Glomerular endothelial cell (primary cell): ENCODE results near the gene MAPKBP1. TPM values are rescaled to one million over a fixed set of nuclear protein-coding genes. Genes with fewer than 3 reads are reported as not detected.

Experiments used
- DNase-seq: peaks from one replicate; pipeline ENCODE4 v3.0.0-alpha.2; 2011; ENCODE audit warnings: low read depth, low spot score; ENCODE audit errors: extremely low read depth
- total RNA-seq: library from RNA; depleted of rRNA; stranded (reverse); fragments of >200 nt; gene quantifications from 2 replicates; pipeline ENCODE4 v1.2.3, GENCODE V29; 2015

The MAPKBP1 gene
- total RNA-seq, 1 donor from 2014 or later = 27.4 TPM

DNA sequence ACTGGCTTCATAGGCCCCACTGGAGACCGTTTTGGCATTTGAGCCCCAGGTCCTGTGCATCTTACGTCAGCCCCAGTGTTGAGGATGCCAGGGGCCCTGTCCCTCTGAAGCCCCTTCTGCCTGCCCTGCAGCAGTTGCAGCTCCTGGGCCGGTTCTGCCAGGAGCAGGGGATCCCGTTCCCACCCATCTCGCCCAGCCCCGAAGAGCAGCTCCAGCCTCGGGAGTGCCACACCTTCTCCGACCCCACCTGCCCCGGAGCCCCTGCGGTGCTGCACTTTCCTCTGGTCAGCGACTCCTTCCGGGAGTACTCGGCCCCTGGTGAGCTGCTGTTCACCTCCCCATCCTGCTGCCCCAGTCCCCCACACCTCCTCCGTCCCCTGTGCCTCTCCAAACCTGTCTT lies 72.9 kb downstream of the MAPKBP1 start:
- DNase-seq = no peak

- DNase-seq = no peak
These were observed 73.7 kb downstream of the MAPKBP1 start for GRCh38 chr15:41847981-41848380.

GRCh38 chr15:41848631-41849030 lies 74.3 kb downstream of the MAPKBP1 start:
- DNase-seq = no peak

GRCh38 chr15:41849204-41849603 lies 74.9 kb downstream of the MAPKBP1 start:
- DNase-seq = no peak

DNA sequence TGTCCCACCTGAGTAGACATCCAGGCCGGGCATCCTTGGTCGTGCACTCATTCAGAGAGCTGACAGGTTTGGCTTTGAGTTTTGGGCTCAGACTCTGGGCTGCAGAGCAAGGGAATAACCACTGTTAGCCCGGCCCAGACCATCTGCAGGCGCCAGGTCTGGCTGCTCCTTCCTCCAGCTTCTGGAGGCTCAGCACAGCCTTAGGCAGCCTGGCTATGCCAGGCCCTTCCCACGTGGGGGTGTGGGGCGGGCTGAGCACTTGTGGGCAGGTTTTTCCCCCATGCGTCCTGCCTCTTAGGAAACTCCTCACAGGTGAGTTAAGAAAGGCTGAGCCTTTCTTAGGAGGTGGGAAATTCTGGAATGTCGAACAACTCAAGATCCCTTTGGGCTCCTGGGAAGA lies 75.6 kb downstream of the MAPKBP1 start:
- DNase-seq = no peak

DNA sequence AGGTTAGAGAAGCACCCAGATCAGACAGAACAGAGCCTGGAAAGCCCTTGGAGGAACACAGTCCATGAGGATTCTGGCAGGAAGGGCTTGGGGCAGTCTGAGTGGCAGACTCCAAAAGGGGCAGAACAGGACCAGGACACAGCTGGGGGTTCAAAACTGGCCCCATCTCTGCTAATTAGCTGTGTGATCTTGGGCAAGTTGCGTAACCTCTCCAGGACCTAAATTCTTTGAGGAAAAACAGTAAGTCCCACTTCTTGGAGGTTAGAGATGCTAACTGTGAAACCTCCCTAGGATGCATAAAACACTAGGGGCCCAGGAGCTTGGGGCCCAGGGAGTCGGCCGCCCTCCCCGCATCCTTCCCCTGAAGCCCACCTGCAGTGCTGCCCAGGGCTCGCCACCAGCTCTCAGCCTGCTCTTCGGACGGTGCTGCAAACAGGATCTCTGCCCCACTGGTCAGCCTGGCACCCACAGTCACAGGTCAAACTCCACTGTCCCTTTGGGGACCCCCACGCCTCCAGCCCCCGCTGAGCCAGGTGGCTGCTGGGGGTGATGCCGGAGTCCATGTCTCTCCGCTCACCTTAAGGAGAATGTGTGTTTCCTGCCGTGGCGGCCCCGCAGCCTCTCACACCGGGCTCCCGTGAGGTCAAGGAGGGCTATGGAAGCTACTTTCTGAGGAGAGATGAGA lies 76.3 kb downstream of the MAPKBP1 start:
- DNase-seq = no peak

GRCh38 chr15:41851167-41851523 lies 76.9 kb downstream of the MAPKBP1 start:
- DNase-seq = no peak

- DNase-seq = no peak
These were observed 77.6 kb downstream of the MAPKBP1 start for GRCh38 chr15:41851755-41852370.

- DNase-seq = no peak
These were observed 78.7 kb downstream of the MAPKBP1 start for GRCh38 chr15:41852736-41853590.

- no peak for DNase-seq
These were observed 79.5 kb downstream of the MAPKBP1 start for GRCh38 chr15:41853831-41854230.

GRCh38 chr15:41854443-41854842 lies 80.2 kb downstream of the MAPKBP1 start:
- no peak for DNase-seq

- no peak for DNase-seq
These were observed 81.1 kb downstream of the MAPKBP1 start for GRCh38 chr15:41855261-41855961.

DNA sequence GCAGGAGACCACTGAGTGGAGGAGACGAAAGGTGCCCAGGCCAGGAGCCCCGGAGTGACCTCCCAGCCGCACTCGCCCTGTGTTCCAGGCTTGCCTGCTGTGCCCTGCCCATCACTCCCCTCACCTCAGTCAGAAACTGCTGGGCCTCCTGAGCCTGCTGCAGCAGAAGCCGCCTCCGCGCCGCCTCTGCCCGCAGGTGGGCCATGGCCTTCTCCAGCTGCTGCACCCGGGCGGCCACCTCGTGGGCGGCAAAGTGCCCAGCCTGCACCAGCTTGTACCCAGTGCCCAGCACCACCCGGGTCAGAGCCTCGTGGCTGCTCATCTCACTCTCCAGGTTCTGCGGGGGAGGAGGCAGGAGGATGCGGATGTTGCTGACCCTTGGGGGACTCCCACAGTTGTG lies 82.0 kb downstream of the MAPKBP1 start:
- no peak for DNase-seq

DNA sequence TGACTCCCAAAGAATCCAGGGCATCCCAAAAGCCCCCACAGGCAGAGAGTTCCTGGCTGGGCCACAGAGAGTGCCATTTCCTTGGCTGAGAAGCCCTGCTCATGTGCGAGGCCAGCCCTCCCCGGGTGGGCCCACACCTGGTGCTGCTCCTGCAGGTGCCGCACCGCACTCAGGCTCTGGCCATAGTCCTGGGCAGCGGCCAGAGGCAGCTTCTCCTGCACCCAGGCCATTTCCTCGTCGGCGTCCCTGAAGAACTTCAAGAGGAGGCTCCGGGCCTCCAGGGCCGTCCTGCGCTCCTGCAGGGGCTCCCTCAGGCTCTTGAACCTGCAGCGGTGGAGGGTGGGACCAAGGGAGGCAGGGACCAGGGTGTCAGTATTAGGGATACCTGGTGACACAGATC lies 82.4 kb downstream of the MAPKBP1 start:
- DNase-seq = no peak

DNA sequence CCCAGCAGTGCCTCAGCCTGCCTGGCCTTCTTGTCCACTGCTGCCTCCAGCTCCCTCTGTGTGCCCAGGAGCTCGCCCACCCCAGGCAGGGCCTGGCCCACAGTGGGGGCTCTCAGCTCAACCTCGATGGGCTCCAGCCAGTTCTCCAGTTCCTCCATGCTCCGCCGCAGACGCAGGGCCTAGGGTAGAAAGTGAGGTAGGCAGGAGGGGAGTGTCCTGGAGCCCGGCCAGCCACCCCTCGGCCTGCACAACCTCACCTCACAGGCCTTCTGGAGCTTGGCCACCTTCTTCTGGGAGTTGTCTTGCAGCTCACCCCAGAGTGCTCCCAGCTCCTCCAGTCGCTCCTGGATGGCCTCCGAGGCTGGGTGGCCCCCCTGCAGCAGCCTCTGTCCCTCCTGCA lies 83.0 kb downstream of the MAPKBP1 start:
- no peak for DNase-seq

DNA sequence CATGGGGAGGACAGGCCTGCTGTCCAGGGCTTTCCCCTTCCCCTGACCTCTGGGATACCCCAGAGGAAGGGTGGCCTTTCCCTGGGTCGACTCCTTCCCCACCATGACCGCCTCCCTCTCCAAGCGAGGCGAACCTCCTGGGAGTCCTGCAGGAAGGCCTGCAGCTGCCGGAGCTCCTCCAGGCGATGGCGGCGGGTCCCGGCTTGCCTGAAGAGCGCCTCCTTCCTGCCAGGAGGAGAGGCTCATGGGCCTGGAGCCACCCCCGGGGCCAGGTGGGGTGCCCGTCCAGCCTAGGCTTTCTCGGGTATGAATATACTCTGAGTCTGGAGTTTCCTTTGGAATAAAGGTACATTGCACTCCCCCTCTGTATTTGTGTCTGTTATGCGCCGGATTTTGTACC lies 84.5 kb downstream of the MAPKBP1 start:
- no peak for DNase-seq

DNA sequence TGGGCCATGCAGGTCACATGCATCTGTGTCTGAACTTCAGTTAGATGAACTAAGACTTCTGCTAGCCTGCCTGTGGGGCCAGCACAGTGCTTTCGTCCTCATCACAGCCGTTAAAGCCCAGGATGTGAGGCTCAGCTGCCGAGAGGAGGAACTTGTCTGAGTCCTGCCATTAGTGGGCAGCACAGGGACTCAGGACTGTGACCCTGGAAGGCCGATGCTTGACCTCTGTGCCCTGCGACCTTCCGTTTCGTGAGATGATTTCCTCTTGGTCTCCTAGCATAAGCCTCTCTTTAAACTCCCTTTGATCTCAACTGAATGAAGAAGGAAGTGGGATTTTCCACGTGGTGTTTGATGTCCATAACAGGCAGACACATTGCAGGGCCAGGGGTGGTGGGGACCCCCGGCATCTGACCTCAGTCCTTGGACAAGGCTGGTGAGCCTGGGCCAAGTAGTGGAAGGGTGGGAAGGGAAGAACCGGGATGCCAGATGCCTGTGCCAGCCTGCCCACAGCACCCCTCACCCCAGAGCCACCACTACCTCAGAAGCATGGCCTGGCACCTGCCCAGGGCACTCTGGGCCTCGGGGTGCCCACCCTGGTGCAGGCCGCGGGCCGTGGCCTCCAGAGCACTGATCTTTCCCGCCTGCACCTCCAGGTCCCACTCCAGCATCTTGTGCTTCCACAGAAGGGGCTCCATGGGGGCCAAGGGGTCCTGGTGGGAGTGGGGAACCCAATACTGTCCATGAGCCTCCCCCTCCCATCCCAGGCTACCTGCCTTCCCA lies 86.0 kb downstream of the MAPKBP1 start:
- no peak for DNase-seq

GRCh38 chr15:41861736-41862356 lies 87.6 kb downstream of the MAPKBP1 start:
- DNase-seq = no peak

DNA sequence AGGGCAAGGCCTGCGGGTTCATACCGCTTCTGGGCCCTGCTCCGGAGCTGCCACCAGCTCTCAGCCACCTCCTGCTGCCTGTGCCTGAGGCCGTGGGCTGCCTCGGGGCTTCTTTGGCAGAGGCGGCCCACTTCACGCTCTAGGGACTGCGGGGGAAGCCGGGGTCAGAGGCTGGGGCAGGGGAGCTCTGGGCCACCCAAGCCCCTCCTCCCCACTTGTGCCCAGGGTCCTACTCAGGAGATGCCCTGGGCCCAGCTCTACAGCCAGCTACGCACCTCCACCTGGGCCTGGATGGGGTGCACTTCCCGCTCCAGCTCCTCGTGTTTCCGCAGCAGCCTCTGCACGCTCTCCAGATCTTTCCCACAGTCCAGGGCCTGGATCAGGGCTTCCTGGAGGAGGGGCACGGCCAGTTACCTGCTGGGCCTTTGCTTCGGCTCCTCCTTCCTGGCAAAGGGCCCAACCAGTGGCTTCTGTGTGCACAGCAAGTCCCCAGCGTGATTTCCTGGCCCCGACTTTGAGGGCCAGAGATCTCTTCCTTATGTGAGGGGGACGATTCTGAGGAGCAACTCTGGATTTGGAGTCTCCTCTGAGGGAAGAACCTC lies 88.3 kb downstream of the MAPKBP1 start:
- no peak for DNase-seq
